C4-2B (cell line): ENCODE results near the gene TUBB1.

Source experiments
- H3K27ac ChIP-seq: fragments of 450-650 bp; 2 replicates; pipeline ENCODE4 v1.5.1; 2017
- ZFX ChIP-seq: fragments of 450-650 bp; IDR thresholded peaks from 2 replicates; pipeline ENCODE4 v1.6.1; 2017
- TF ChIP-seq, protein P1 (sequence below): fragments of 450-650 bp; conservative IDR thresholded peaks from 2 replicates; pipeline ENCODE4 v1.5.1; 2017; ENCODE audit warnings: mild to moderate bottlenecking

The TUBB1 gene

GRCh38 chr20:59023616-59024015 lies 4.4 kb downstream of the TUBB1 start:
- TF ChIP-seq, protein P1, sequence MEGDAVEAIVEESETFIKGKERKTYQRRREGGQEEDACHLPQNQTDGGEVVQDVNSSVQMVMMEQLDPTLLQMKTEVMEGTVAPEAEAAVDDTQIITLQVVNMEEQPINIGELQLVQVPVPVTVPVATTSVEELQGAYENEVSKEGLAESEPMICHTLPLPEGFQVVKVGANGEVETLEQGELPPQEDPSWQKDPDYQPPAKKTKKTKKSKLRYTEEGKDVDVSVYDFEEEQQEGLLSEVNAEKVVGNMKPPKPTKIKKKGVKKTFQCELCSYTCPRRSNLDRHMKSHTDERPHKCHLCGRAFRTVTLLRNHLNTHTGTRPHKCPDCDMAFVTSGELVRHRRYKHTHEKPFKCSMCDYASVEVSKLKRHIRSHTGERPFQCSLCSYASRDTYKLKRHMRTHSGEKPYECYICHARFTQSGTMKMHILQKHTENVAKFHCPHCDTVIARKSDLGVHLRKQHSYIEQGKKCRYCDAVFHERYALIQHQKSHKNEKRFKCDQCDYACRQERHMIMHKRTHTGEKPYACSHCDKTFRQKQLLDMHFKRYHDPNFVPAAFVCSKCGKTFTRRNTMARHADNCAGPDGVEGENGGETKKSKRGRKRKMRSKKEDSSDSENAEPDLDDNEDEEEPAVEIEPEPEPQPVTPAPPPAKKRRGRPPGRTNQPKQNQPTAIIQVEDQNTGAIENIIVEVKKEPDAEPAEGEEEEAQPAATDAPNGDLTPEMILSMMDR: no peak
- H3K27ac ChIP-seq: no peak overlapping the region

DNA sequence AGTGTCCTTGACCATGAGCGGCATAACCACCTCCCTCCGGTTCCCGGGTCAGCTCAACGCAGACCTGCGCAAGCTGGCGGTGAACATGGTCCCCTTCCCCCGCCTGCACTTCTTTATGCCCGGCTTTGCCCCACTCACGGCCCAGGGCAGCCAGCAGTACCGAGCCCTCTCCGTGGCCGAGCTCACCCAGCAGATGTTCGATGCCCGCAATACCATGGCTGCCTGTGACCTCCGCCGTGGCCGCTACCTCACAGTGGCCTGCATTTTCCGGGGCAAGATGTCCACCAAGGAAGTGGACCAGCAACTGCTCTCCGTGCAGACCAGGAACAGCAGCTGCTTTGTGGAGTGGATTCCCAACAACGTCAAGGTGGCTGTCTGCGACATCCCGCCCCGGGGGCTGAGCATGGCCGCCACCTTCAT lies 4.9 kb downstream of the TUBB1 start:
- H3K27ac ChIP-seq: no peak overlapping the region
- TF ChIP-seq, protein P1: no peak
- TF ChIP-seq ZFX: no peak

GRCh38 chr20:59025086-59025485 lies 5.9 kb downstream of the TUBB1 start:
- H3K27ac ChIP-seq: no peak overlapping the region
- TF ChIP-seq, protein P1: no peak
- TF ChIP-seq ZFX: no peak

DNA sequence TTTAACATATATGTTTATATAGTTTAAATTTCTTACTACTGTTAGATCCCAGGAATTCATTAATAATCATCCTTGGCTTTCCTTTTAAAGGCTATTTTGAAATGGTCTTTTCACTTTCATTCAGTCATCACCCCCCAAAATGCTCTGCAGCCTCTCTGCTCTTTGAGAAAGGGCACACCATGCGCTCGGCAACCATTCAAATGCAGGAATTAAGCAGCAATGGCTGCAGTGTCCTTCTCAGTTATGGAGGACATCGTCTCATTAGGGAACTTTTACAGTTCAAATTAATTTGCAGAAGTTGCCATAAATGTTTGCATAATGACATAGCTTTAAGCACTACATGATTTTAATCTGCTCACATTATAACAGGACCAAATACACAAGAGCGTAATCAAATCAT lies 6.3 kb downstream of the TUBB1 start:
- no peak overlapping the region for H3K27ac ChIP-seq
- TF ChIP-seq, protein P1: no peak
- TF ChIP-seq ZFX: no peak

- TF ChIP-seq ZFX: no peak
- TF ChIP-seq, protein P1: no peak
- H3K27ac ChIP-seq: no peak overlapping the region
These were observed 7.9 kb downstream of the TUBB1 start for GRCh38 chr20:59026904-59027740.

DNA sequence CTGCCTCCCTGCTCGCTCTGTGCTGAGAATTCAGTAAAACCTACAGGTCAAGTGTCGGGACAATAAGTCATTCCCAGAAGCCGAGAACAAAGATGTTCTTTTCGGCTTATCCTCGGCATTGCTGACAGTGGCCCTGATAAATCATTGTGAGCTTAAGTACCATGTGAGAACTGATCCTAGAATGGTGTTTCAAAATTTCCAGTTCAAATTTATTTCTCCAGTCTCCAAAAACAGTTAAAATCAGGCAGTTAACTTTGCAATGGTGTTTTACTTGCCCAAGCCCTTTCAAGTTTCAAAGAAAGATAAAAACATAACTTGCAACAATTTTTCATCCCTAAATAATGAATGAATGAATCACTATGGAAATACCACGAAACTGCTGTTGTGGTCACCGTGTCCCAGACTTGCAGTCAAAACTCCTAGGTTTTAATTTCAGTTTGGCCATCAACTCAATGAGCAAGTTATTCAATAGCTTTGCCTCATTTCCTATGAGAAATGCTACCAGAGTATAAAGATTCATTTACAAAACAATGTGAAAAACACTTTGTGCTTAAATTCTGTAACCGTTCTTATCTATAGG lies 8.6 kb downstream of the TUBB1 start:
- no peak for TF ChIP-seq ZFX
- TF ChIP-seq, protein P1: no peak
- no peak overlapping the region for H3K27ac ChIP-seq

GRCh38 chr20:59028812-59029211 lies 9.6 kb downstream of the TUBB1 start:
- no peak for TF ChIP-seq ZFX
- TF ChIP-seq, protein P1: no peak
- H3K27ac ChIP-seq: no peak overlapping the region
